Liver (tissue), 9 donors: Measurements from ENCODE around the gene MYO9A. TPM values are rescaled to one million over a fixed set of nuclear protein-coding genes. Genes with fewer than 3 reads are reported as not detected.

Experiments
- DNase-seq: peaks from one replicate; pipeline ENCODE4 v3.0.0-alpha.2; 2017; ENCODE audit warnings: low spot score
- H3K27ac ChIP-seq, 2 donors: one replicate each; pipeline ENCODE4 v1.7.0; 2013; ENCODE audit warnings: inconsistent platforms in 2 of 2, low read length in 2 of 2, control low read depth in 1 of 2, low read depth in 1 of 2, mild to moderate bottlenecking in 1 of 2
- H3K27me3 ChIP-seq, 4 donors: one replicate each; pipeline versions ENCODE4 v1.6.1 to v1.7.0; 2013; ENCODE audit warnings: low read length in 3 of 4, inconsistent platforms in 1 of 4, mild to moderate bottlenecking in 1 of 4, moderate library complexity in 1 of 4; ENCODE audit not compliant: control insufficient read depth in 4 of 4, insufficient read depth in 4 of 4
- H3K36me3 ChIP-seq, 4 donors: one replicate each; pipeline versions ENCODE4 v1.6.1 to v1.7.0; 2013; ENCODE audit warnings: low read length in 3 of 4, mild to moderate bottlenecking in 3 of 4, low read depth in 1 of 4, moderate library complexity in 1 of 4; ENCODE audit not compliant: control insufficient read depth in 4 of 4, insufficient read depth in 3 of 4
- H3K4me1 ChIP-seq, 4 donors: one replicate each; pipeline versions ENCODE4 v1.6.1 to v1.7.0; 2013; ENCODE audit warnings: low read length in 3 of 4, mild to moderate bottlenecking in 3 of 4, moderate library complexity in 1 of 4; ENCODE audit not compliant: control insufficient read depth in 4 of 4, insufficient read depth in 4 of 4
- H3K4me3 ChIP-seq, 3 donors: one replicate each; pipeline versions ENCODE4 v1.6.1 to v1.7.0; 2013; ENCODE audit warnings: low read length in 3 of 3, control low read depth in 1 of 3, low read depth in 1 of 3, mild to moderate bottlenecking in 1 of 3
- H3K9ac ChIP-seq, 2 donors: one replicate each; pipeline ENCODE4 v1.7.0; 2013; ENCODE audit warnings: low read length in 2 of 2, mild to moderate bottlenecking in 2 of 2, moderate library complexity in 2 of 2, control low read depth in 1 of 2, low read depth in 1 of 2
- H3K9me3 ChIP-seq, 4 donors: one replicate each; pipeline versions ENCODE4 v1.6.1 to v1.7.0; 2013; ENCODE audit warnings: low read length in 3 of 4; ENCODE audit not compliant: control insufficient read depth in 4 of 4
- EGR1 ChIP-seq, 2 donors: IDR thresholded peaks; 2 replicates each; pipeline ENCODE4 v1.6.1; 2016 to 2018; ENCODE audit warnings: antibody characterized with exemption in 2 of 2, low read depth in 2 of 2
- FOXA1 ChIP-seq: IDR thresholded peaks from 2 replicates; pipeline ENCODE4 v1.6.1; 2016; ENCODE audit warnings: antibody characterized with exemption
- FOXA2 ChIP-seq: IDR thresholded peaks from 2 replicates; pipeline ENCODE4 v1.6.1; 2016; ENCODE audit warnings: antibody characterized with exemption
- GABPA ChIP-seq, 2 donors: IDR thresholded peaks in 1 of 2; conservative IDR thresholded peaks in 1 of 2; 2 replicates each; pipeline ENCODE4 v1.6.1; 2016; ENCODE audit warnings: antibody characterized with exemption in 2 of 2, mild to moderate bottlenecking in 1 of 2, moderate library complexity in 1 of 2
- HNF4A ChIP-seq, 2 donors: conservative IDR thresholded peaks; 2 replicates each; pipeline ENCODE4 v1.6.1; 2016; ENCODE audit warnings: antibody characterized with exemption in 2 of 2, mild to moderate bottlenecking in 2 of 2
- HNF4G ChIP-seq: IDR thresholded peaks from 2 replicates; pipeline ENCODE4 v1.6.1; 2016; ENCODE audit warnings: antibody characterized with exemption
- JUND ChIP-seq, 2 donors: IDR thresholded peaks; 2 replicates each; pipeline ENCODE4 v1.6.1; 2016; ENCODE audit warnings: antibody characterized with exemption in 2 of 2
- NR2F2 ChIP-seq: IDR thresholded peaks from 2 replicates; pipeline ENCODE4 v1.6.1; 2016; ENCODE audit warnings: antibody characterized with exemption
- RAD21 ChIP-seq, 2 donors: IDR thresholded peaks; 2 replicates each; pipeline ENCODE4 v1.6.1; 2016; ENCODE audit warnings: antibody characterized with exemption in 2 of 2, mild to moderate bottlenecking in 2 of 2
- RXRA ChIP-seq, 2 donors: IDR thresholded peaks; 2 replicates each; pipeline ENCODE4 v1.6.1; 2017 to 2018; ENCODE audit warnings: antibody characterized with exemption in 2 of 2, mild to moderate bottlenecking in 1 of 2
- SP1 ChIP-seq: IDR thresholded peaks from 2 replicates; pipeline ENCODE4 v1.6.1; 2018; ENCODE audit warnings: antibody characterized with exemption, mild to moderate bottlenecking
- TAF1 ChIP-seq: conservative IDR thresholded peaks from 2 replicates; pipeline ENCODE4 v1.6.1; 2016; ENCODE audit warnings: antibody characterized with exemption, mild to moderate bottlenecking
- YY1 ChIP-seq: IDR thresholded peaks from 2 replicates; pipeline ENCODE4 v1.6.1; 2016; ENCODE audit warnings: antibody characterized with exemption, mild to moderate bottlenecking
- WGBS: extraction: QIAGEN DNeasy Blood & Tissue Kit; methylation state at CpG from one replicate; pipeline ENCODE4 v1.1.7; 2013; 5-methylcytosine and 5-hydroxymethylcytosine counted together
- polyA plus RNA-seq, 2 donors: library from polyadenylated mRNA; stranded (reverse) in 1 of 2; unstranded in 1 of 2; fragments of 200-250 nt in 1 of 2; fragments of >200 nt in 1 of 2; fragmentation: Nextera tagmentation in 1 of 2; extraction: Ambion mirVana in 1 of 2; gene quantifications; one replicate each; pipeline versions ENCODE4 v1.2.1 to v1.2.3, GENCODE V29; 2013 to 2015
- total RNA-seq, 2 donors: library from RNA; depleted of rRNA; stranded (reverse); fragments of >200 nt; gene quantifications; one replicate each; pipeline ENCODE4 v1.2.3, GENCODE V29; 2014
- TF ChIP-seq, protein P1 (sequence below): IDR thresholded peaks from 2 replicates; pipeline ENCODE4 v1.6.1; 2016; ENCODE audit warnings: antibody characterized with exemption
- TF ChIP-seq, protein P2 (sequence below): fragments of 150-350 bp; IDR thresholded peaks from 2 replicates; pipeline ENCODE4 v1.5.1; 2017; ENCODE audit warnings: improper control_type of control experiment, low read depth, low read length; ENCODE audit not compliant: missing input control
- TF ChIP-seq, protein P3 (sequence below): IDR thresholded peaks from 2 replicates; pipeline ENCODE4 v1.6.1; 2016; ENCODE audit warnings: antibody characterized with exemption
- TF ChIP-seq, protein P4 (sequence below): IDR thresholded peaks from 2 replicates; pipeline ENCODE4 v1.6.1; 2016; ENCODE audit warnings: antibody characterized with exemption
- TF ChIP-seq, protein P5 (sequence below): IDR thresholded peaks from 2 replicates; pipeline ENCODE4 v1.6.1; 2016; ENCODE audit warnings: antibody characterized with exemption, mild to moderate bottlenecking
- donor health status: healthy.
- donor health status: healthy.
- donor health status: healthy.
- donor health status: healthy.
- donor health status: healthy.

The MYO9A gene
- total and polyA plus RNA-seq, 4 donors: 1.4 to 14.9 (median 8.4) TPM

DNA sequence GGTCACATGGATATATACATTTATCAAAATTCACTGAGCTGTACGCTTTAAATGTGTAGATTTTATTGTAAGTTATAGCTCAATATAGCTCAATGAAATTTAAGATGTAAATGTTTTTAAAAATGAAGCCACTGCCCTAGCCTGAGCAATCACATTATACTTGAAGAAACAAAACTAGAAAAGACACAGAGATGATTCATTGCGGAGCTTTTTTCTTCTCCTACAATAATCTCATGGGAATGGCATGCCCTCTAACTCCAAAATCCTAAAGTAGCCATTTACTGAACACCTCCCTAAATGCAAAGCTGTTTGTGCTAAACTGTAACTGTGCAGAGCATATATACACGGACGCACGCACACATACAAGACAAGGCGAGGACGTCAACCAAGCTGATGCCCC, 84.2 kb downstream of the MYO9A start:
- H3K4me3 ChIP-seq: no peak overlapping the region

DNA sequence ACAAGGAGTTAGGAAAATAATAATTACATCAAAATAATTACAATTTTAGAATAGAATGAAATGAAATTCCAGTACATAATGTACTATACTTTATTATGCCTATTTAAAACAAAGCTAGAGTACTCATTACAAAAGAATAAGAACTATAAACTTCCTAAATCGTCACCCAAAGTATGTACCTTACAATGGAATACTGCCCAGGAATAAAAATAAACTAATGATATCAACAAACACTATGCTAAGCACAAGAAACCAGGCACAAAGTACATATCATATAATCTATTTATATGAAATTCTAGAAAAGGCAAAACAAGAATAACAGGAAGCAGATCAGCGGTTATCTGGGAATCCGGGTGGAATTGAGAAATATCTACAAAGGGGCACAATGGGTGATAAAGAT, 84.7 kb downstream of the MYO9A start:
- no peaks in the 10 kb centered on the region for H3K4me1 ChIP-seq
- no peaks in the 10 kb centered on the region for H3K9me3 ChIP-seq
- DNase-seq: no peak
- 73% methylated on average over 3 of the region's 3 CpGs for WGBS
- H3K36me3 ChIP-seq: no peaks in the 10 kb centered on the region
- H3K27me3 ChIP-seq: no peaks in the 10 kb centered on the region
- H3K27ac ChIP-seq: no peak overlapping the region
- no peak overlapping the region for H3K4me3 ChIP-seq
- TF ChIP-seq HNF4A (conservative IDR thresholded peaks at IDR 0.05) (no peak), YY1 (no peak), TAF1 (no peak), FOXA2 (no peak), RAD21 (IDR thresholded peaks at IDR 0.05) (no peak), NR2F2 (no peak), SP1 (no peak), RXRA (IDR thresholded peaks at IDR 0.05) (no peak), HNF4G (no peak), EGR1 (IDR thresholded peaks at IDR 0.05; ENCODE audit: low read depth in 2 of 2) (no peak), FOXA1 (no peak), GABPA (IDR thresholded peaks at IDR 0.05 in 1 of 2, conservative IDR thresholded peaks at IDR 0.05 in 1 of 2) (no peak), JUND (IDR thresholded peaks at IDR 0.05) (no peak)
- TF ChIP-seq, protein P1, sequence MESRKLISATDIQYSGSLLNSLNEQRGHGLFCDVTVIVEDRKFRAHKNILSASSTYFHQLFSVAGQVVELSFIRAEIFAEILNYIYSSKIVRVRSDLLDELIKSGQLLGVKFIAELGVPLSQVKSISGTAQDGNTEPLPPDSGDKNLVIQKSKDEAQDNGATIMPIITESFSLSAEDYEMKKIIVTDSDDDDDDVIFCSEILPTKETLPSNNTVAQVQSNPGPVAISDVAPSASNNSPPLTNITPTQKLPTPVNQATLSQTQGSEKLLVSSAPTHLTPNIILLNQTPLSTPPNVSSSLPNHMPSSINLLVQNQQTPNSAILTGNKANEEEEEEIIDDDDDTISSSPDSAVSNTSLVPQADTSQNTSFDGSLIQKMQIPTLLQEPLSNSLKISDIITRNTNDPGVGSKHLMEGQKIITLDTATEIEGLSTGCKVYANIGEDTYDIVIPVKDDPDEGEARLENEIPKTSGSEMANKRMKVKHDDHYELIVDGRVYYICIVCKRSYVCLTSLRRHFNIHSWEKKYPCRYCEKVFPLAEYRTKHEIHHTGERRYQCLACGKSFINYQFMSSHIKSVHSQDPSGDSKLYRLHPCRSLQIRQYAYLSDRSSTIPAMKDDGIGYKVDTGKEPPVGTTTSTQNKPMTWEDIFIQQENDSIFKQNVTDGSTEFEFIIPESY: no peak
- TF ChIP-seq, protein P2, sequence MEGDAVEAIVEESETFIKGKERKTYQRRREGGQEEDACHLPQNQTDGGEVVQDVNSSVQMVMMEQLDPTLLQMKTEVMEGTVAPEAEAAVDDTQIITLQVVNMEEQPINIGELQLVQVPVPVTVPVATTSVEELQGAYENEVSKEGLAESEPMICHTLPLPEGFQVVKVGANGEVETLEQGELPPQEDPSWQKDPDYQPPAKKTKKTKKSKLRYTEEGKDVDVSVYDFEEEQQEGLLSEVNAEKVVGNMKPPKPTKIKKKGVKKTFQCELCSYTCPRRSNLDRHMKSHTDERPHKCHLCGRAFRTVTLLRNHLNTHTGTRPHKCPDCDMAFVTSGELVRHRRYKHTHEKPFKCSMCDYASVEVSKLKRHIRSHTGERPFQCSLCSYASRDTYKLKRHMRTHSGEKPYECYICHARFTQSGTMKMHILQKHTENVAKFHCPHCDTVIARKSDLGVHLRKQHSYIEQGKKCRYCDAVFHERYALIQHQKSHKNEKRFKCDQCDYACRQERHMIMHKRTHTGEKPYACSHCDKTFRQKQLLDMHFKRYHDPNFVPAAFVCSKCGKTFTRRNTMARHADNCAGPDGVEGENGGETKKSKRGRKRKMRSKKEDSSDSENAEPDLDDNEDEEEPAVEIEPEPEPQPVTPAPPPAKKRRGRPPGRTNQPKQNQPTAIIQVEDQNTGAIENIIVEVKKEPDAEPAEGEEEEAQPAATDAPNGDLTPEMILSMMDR: no peak
- TF ChIP-seq, protein P3, sequence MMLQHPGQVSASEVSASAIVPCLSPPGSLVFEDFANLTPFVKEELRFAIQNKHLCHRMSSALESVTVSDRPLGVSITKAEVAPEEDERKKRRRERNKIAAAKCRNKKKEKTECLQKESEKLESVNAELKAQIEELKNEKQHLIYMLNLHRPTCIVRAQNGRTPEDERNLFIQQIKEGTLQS: no peak
- TF ChIP-seq, protein P4, sequence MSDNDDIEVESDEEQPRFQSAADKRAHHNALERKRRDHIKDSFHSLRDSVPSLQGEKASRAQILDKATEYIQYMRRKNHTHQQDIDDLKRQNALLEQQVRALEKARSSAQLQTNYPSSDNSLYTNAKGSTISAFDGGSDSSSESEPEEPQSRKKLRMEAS: no peak
- TF ChIP-seq, protein P5, sequence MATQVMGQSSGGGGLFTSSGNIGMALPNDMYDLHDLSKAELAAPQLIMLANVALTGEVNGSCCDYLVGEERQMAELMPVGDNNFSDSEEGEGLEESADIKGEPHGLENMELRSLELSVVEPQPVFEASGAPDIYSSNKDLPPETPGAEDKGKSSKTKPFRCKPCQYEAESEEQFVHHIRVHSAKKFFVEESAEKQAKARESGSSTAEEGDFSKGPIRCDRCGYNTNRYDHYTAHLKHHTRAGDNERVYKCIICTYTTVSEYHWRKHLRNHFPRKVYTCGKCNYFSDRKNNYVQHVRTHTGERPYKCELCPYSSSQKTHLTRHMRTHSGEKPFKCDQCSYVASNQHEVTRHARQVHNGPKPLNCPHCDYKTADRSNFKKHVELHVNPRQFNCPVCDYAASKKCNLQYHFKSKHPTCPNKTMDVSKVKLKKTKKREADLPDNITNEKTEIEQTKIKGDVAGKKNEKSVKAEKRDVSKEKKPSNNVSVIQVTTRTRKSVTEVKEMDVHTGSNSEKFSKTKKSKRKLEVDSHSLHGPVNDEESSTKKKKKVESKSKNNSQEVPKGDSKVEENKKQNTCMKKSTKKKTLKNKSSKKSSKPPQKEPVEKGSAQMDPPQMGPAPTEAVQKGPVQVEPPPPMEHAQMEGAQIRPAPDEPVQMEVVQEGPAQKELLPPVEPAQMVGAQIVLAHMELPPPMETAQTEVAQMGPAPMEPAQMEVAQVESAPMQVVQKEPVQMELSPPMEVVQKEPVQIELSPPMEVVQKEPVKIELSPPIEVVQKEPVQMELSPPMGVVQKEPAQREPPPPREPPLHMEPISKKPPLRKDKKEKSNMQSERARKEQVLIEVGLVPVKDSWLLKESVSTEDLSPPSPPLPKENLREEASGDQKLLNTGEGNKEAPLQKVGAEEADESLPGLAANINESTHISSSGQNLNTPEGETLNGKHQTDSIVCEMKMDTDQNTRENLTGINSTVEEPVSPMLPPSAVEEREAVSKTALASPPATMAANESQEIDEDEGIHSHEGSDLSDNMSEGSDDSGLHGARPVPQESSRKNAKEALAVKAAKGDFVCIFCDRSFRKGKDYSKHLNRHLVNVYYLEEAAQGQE: no peak
- no peak overlapping the region for H3K9ac ChIP-seq

More for the DNA sequence above, 84.2 kb downstream of the MYO9A start:
- no peak overlapping the region for H3K9ac ChIP-seq
- no peak for TF ChIP-seq HNF4A (conservative IDR thresholded peaks at IDR 0.05)
- TF ChIP-seq RAD21 (IDR thresholded peaks at IDR 0.05): no peak
- TF ChIP-seq, protein P1: no peak
- no peak for TF ChIP-seq JUND (IDR thresholded peaks at IDR 0.05)
- no peak for TF ChIP-seq RXRA (IDR thresholded peaks at IDR 0.05)
- TF ChIP-seq, protein P3: no peak
- TF ChIP-seq TAF1: no peak
- TF ChIP-seq EGR1 (IDR thresholded peaks at IDR 0.05; ENCODE audit: low read depth in 2 of 2): no peak
- no peak for TF ChIP-seq FOXA2
- no peak for TF ChIP-seq FOXA1
- no peaks in the 10 kb centered on the region for H3K27me3 ChIP-seq
- no peaks in the 10 kb centered on the region for H3K4me1 ChIP-seq
- no peaks in the 10 kb centered on the region for H3K36me3 ChIP-seq
- H3K27ac ChIP-seq: no peak overlapping the region
- H3K9me3 ChIP-seq: no peaks in the 10 kb centered on the region
- 95% methylated on average over 7 of the region's 7 CpGs for WGBS
- no peak for DNase-seq
